ENCODE data around the gene TMEM132A.

GRCh38 chr11:60985991-60986915 is 62.0 kb downstream of the TMEM132A start:
- TF ChIP-seq POLR2A (IDR thresholded peaks at IDR 0.05; ENCODE audit: low read length) (no peak), GATA1 (IDR thresholded peaks at IDR 0.05; ENCODE audit: low read depth, low read length) (no peak)

Data from erythroblast (primary cell).